Brain pericyte (primary cell): ENCODE data around the gene PRRT4.

Experiments used
- DNase-seq: peaks from one replicate; pipeline ENCODE4 v3.0.0-alpha.2; 2012; ENCODE audit warnings: low read depth, low spot score

The PRRT4 gene

GRCh38 chr7:128395748-128396147, 34.3 kb upstream of the PRRT4 start:
- no peak for DNase-seq

- DNase-seq, result no peak
These were observed 33.5 kb upstream of the PRRT4 start for GRCh38 chr7:128394904-128395496.

GRCh38 chr7:128393526-128394330, 32.2 kb upstream of the PRRT4 start:
- no peak for DNase-seq

- DNase-seq, result no peak
These were observed 31.2 kb upstream of the PRRT4 start for GRCh38 chr7:128392446-128393327.

GRCh38 chr7:128391805-128392204, 30.3 kb upstream of the PRRT4 start:
- no peak for DNase-seq

GRCh38 chr7:128390871-128391565, 29.5 kb upstream of the PRRT4 start:
- no peak for DNase-seq

GRCh38 chr7:128389618-128390329, 28.3 kb upstream of the PRRT4 start:
- DNase-seq, result no peak

GRCh38 chr7:128389085-128389617, 27.7 kb upstream of the PRRT4 start:
- DNase-seq, result no peak

GRCh38 chr7:128388145-128388485, 26.6 kb upstream of the PRRT4 start:
- no peak for DNase-seq

GRCh38 chr7:128387216-128388144, 26.0 kb upstream of the PRRT4 start:
- no peak for DNase-seq

GRCh38 chr7:128385988-128386925, 24.8 kb upstream of the PRRT4 start:
- DNase-seq, result no peak

- no peak for DNase-seq
These were observed 23.2 kb upstream of the PRRT4 start for GRCh38 chr7:128384726-128385125.

- no peak for DNase-seq
These were observed 22.3 kb upstream of the PRRT4 start for GRCh38 chr7:128383776-128384175.

GRCh38 chr7:128381161-128381821, 19.8 kb upstream of the PRRT4 start:
- no peak for DNase-seq

- DNase-seq, result no peak
These were observed 19.1 kb upstream of the PRRT4 start for GRCh38 chr7:128380483-128381106.

- no peak for DNase-seq
These were observed 18.5 kb upstream of the PRRT4 start for GRCh38 chr7:128379900-128380479.

- DNase-seq, result no peak
These were observed 17.1 kb upstream of the PRRT4 start for GRCh38 chr7:128378637-128379036.
